ENCODE data around the gene ATP4B. TPM values are rescaled to one million over a fixed set of nuclear protein-coding genes. Genes with fewer than 3 reads are reported as not detected.

Gene ATP4B
- polyA plus RNA-seq, 1 of the 3 experiments (the other 2 are of a cell fraction): not detected

DNA sequence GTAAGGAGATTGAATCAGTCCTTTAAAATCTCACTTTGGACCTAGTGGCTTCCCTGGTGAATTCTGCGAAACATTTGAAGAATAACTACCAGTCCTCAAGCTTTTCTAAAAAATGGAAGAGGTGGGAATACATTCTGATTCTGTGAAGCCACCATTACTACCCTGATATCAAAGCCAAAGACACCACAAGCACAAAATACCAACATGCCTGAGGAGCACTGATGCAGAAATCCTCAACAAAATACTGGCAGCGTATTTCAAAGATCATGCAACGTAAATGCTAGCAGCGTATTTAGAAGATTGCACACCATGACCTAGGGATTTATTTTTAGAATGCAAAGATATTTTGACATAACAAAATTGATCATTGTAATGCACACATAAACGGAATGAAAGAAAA lies 14.4 kb downstream of the ATP4B start:
- Histone ChIP-seq H3K4me3 (ENCODE audit: low read depth in 2 of 2, low read length in 1 of 2) (no peak overlapping the region), H3K9ac (no peak overlapping the region), H3K27ac (ENCODE audit: low read depth in 2 of 2, low read length in 1 of 2) (no peak overlapping the region), H2AFZ (ENCODE audit: low read depth) (no peak overlapping the region), H3K9me3 (no peaks in the 10 kb centered on the region), H3K4me2 (no peak overlapping the region), H3K79me2 (ENCODE audit: insufficient read depth) (no peaks in the 10 kb centered on the region), H3K27me3 (ENCODE audit: insufficient read depth) (no peaks in the 10 kb centered on the region), H3K4me1 (ENCODE audit: control insufficient read depth in 1 of 2, insufficient read depth in 2 of 2, low read depth in 1 of 2, low read length in 1 of 2) (peaks cover 12 to 36% of the 10 kb centered on the region in 2 experiments; a peak in 3 of 4 replicates), H3F3A (replicated peaks; ENCODE audit: insufficient read depth) (peaks cover 7% of the 10 kb centered on the region), H4K20me1 (ENCODE audit: insufficient read depth) (no peaks in the 10 kb centered on the region), H3K36me3 (replicated peaks in 1 of 2; ENCODE audit: control insufficient read depth in 1 of 2, insufficient read depth in 2 of 2, low read length in 1 of 2) (peaks cover 24 to 31% of the 10 kb centered on the region in 2 experiments), H3K9me2 (no peaks in the 10 kb centered on the region)
- TF ChIP-seq MXI1 (IDR thresholded peaks at IDR 0.05; ENCODE audit: low read depth, low read length) (no peak), TEAD4 (IDR thresholded peaks at IDR 0.05; ENCODE audit: borderline replicate concordance, insufficient read depth) (no peak), SIN3A (IDR thresholded peaks at IDR 0.05; ENCODE audit: borderline replicate concordance, low read depth, low read length) (no peak), GABPA (IDR thresholded peaks at IDR 0.05; ENCODE audit: low read depth) (no peak), EZH2phosphoT487 (IDR thresholded peaks at IDR 0.05; ENCODE audit: borderline replicate concordance, low read depth) (no peak), MEF2A (IDR thresholded peaks at IDR 0.05; ENCODE audit: borderline replicate concordance, low read depth) (no peak)
- TF ChIP-seq, protein P1, sequence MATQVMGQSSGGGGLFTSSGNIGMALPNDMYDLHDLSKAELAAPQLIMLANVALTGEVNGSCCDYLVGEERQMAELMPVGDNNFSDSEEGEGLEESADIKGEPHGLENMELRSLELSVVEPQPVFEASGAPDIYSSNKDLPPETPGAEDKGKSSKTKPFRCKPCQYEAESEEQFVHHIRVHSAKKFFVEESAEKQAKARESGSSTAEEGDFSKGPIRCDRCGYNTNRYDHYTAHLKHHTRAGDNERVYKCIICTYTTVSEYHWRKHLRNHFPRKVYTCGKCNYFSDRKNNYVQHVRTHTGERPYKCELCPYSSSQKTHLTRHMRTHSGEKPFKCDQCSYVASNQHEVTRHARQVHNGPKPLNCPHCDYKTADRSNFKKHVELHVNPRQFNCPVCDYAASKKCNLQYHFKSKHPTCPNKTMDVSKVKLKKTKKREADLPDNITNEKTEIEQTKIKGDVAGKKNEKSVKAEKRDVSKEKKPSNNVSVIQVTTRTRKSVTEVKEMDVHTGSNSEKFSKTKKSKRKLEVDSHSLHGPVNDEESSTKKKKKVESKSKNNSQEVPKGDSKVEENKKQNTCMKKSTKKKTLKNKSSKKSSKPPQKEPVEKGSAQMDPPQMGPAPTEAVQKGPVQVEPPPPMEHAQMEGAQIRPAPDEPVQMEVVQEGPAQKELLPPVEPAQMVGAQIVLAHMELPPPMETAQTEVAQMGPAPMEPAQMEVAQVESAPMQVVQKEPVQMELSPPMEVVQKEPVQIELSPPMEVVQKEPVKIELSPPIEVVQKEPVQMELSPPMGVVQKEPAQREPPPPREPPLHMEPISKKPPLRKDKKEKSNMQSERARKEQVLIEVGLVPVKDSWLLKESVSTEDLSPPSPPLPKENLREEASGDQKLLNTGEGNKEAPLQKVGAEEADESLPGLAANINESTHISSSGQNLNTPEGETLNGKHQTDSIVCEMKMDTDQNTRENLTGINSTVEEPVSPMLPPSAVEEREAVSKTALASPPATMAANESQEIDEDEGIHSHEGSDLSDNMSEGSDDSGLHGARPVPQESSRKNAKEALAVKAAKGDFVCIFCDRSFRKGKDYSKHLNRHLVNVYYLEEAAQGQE (IDR thresholded peaks at IDR 0.05; ENCODE audit: low read depth, low read length): no peak
- over 99% methylated on average over 5 of the region's 5 CpGs for WGBS (ENCODE audit: low lambda C conversion rate)
- ChIA-PET CTCF (interaction anchor here (1.2 kb wide), 1 partner anchor 8 kb away, joined by 3 read pairs; no protein-coding TSS in a partner anchor), POLR2A (no interaction called here)
- DNase-seq: no peak

DNA sequence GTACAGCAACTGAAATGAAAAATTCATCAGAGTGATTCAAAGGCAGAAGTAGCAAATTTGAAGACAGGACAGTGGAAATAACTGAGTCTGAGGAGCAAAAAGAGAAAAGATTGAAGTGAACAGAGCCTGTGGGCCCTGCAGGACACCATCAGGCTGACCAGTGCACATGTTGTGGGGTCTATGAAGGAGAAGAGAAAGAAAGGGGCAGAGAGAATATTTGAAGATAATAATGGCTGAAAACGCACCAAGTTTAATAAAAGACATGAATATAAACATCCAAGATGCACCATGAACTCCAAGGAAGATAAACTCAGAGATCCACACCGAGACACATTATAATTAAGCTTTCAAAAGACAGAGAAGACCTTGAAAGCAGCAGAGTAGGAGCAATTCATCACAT lies 15.4 kb downstream of the ATP4B start:
- no peaks in the 10 kb centered on the region for H3K9me3 ChIP-seq
- no peak overlapping the region for H3K4me2 ChIP-seq
- no peaks in the 10 kb centered on the region for H3K27me3 ChIP-seq (ENCODE audit: insufficient read depth)
- H3F3A ChIP-seq (replicated peaks; ENCODE audit: insufficient read depth): peaks cover 7% of the 10 kb centered on the region
- CTCF ChIA-PET: interaction anchor here (1.2 to 1.3 kb wide), 2 partner anchors 9 to 82 kb away, joined by 3 read pairs; no protein-coding TSS in a partner anchor
- no peaks in the 10 kb centered on the region for H3K9me2 ChIP-seq
- H3K79me2 ChIP-seq (ENCODE audit: insufficient read depth): no peaks in the 10 kb centered on the region
- POLR2A ChIA-PET: no interaction called here
- WGBS (ENCODE audit: low lambda C conversion rate): 100% methylated on average over 2 of the region's 2 CpGs
- H3K4me3 ChIP-seq (ENCODE audit: low read depth in 2 of 2, low read length in 1 of 2): no peak overlapping the region
- H3K4me1 ChIP-seq (ENCODE audit: control insufficient read depth in 1 of 2, insufficient read depth in 2 of 2, low read depth in 1 of 2, low read length in 1 of 2): peaks cover 8 to 31% of the 10 kb centered on the region in 2 experiments; a peak in 3 of 4 replicates
- H3K36me3 ChIP-seq (replicated peaks in 1 of 2; ENCODE audit: control insufficient read depth in 1 of 2, insufficient read depth in 2 of 2, low read length in 1 of 2): peaks cover 32 to 41% of the 10 kb centered on the region in 2 experiments
- H3K9ac ChIP-seq: no peak overlapping the region
- no peak for DNase-seq
- no peak overlapping the region for H2AFZ ChIP-seq (ENCODE audit: low read depth)
- no peaks in the 10 kb centered on the region for H4K20me1 ChIP-seq (ENCODE audit: insufficient read depth)
- H3K27ac ChIP-seq (ENCODE audit: low read depth in 2 of 2, low read length in 1 of 2): no peak overlapping the region
- TF ChIP-seq SIN3A (IDR thresholded peaks at IDR 0.05; ENCODE audit: borderline replicate concordance, low read depth, low read length) (no peak), CHD2 (IDR thresholded peaks at IDR 0.05; ENCODE audit: low read length, partially characterized antibody) (no peak), EP300 (IDR thresholded peaks at IDR 0.05; ENCODE audit: borderline replicate concordance in 1 of 2, low read depth in 1 of 2, low read length in 1 of 2) (no peak), YY1 (IDR thresholded peaks at IDR 0.05; ENCODE audit: low read depth) (no peak), NRF1 (IDR thresholded peaks at IDR 0.05; ENCODE audit: low read depth, low read length) (no peak), FOXJ3 (CRISPR knock-in tag; IDR thresholded peaks at IDR 0.05) (no peak), GABPA (IDR thresholded peaks at IDR 0.05; ENCODE audit: low read depth) (no peak), TEAD4 (IDR thresholded peaks at IDR 0.05; ENCODE audit: borderline replicate concordance, insufficient read depth) (no peak), RXRA (IDR thresholded peaks at IDR 0.05; ENCODE audit: borderline replicate concordance, low read depth) (no peak)
- TF ChIP-seq, protein P2, sequence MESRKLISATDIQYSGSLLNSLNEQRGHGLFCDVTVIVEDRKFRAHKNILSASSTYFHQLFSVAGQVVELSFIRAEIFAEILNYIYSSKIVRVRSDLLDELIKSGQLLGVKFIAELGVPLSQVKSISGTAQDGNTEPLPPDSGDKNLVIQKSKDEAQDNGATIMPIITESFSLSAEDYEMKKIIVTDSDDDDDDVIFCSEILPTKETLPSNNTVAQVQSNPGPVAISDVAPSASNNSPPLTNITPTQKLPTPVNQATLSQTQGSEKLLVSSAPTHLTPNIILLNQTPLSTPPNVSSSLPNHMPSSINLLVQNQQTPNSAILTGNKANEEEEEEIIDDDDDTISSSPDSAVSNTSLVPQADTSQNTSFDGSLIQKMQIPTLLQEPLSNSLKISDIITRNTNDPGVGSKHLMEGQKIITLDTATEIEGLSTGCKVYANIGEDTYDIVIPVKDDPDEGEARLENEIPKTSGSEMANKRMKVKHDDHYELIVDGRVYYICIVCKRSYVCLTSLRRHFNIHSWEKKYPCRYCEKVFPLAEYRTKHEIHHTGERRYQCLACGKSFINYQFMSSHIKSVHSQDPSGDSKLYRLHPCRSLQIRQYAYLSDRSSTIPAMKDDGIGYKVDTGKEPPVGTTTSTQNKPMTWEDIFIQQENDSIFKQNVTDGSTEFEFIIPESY (IDR thresholded peaks at IDR 0.05; ENCODE audit: borderline replicate concordance, low read depth): no peak
- TF ChIP-seq, protein P3, sequence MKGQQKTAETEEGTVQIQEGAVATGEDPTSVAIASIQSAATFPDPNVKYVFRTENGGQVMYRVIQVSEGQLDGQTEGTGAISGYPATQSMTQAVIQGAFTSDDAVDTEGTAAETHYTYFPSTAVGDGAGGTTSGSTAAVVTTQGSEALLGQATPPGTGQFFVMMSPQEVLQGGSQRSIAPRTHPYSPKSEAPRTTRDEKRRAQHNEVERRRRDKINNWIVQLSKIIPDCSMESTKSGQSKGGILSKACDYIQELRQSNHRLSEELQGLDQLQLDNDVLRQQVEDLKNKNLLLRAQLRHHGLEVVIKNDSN (IDR thresholded peaks at IDR 0.05; ENCODE audit: borderline replicate concordance, low read depth): no peak
- TF ChIP-seq, protein P4, sequence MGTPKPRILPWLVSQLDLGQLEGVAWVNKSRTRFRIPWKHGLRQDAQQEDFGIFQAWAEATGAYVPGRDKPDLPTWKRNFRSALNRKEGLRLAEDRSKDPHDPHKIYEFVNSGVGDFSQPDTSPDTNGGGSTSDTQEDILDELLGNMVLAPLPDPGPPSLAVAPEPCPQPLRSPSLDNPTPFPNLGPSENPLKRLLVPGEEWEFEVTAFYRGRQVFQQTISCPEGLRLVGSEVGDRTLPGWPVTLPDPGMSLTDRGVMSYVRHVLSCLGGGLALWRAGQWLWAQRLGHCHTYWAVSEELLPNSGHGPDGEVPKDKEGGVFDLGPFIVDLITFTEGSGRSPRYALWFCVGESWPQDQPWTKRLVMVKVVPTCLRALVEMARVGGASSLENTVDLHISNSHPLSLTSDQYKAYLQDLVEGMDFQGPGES (IDR thresholded peaks at IDR 0.05; ENCODE audit: low read depth, low read length): no peak
- TF ChIP-seq, protein P5, sequence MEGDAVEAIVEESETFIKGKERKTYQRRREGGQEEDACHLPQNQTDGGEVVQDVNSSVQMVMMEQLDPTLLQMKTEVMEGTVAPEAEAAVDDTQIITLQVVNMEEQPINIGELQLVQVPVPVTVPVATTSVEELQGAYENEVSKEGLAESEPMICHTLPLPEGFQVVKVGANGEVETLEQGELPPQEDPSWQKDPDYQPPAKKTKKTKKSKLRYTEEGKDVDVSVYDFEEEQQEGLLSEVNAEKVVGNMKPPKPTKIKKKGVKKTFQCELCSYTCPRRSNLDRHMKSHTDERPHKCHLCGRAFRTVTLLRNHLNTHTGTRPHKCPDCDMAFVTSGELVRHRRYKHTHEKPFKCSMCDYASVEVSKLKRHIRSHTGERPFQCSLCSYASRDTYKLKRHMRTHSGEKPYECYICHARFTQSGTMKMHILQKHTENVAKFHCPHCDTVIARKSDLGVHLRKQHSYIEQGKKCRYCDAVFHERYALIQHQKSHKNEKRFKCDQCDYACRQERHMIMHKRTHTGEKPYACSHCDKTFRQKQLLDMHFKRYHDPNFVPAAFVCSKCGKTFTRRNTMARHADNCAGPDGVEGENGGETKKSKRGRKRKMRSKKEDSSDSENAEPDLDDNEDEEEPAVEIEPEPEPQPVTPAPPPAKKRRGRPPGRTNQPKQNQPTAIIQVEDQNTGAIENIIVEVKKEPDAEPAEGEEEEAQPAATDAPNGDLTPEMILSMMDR (IDR thresholded peaks at IDR 0.05): no peak
